RPMI8226 (cell line): ENCODE measurements around the gene KISS1R.

Source experiments
- DNase-seq: peaks from one replicate; pipeline ENCODE4 v3.0.0-alpha.2; 2015

KISS1R gene

DNA sequence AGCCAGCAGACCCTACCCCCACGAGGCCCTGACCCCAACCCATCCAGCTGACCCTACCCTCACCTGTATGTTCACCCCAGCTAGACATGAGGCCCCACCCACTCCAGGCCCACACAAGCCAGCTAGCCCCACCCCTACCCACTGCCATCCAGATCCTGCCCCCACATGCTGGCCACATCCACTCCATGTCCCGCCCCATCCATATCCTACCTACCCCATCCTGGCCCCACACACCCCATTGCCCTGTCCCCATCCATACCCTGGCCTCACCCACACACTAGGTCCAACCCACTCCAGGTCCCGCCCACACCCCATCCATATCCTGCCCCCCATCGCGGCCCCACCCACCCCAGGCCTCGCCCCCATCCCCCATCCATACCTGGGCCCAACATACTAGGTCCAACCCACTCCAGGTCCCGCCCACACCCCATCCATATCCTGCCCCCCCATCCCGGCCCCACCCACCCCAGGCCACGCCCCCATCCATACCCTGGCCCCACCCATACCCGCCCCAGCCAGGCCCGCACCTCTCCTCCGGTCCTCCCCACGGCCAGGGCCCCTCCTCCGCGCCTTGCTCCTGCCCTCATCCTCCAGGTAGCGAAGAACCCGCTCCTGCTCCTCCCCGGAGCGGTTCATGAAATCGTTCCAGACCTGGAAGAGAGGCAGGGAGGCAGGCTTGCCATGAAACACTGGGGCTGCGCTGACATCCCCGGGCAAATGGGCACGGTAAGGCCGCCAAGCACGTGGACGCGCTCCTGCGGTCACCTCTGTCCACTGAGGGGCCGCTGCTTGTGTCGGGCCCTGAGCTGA lies 16.6 kb upstream of the KISS1R start:
- DNase-seq: no peak

DNA sequence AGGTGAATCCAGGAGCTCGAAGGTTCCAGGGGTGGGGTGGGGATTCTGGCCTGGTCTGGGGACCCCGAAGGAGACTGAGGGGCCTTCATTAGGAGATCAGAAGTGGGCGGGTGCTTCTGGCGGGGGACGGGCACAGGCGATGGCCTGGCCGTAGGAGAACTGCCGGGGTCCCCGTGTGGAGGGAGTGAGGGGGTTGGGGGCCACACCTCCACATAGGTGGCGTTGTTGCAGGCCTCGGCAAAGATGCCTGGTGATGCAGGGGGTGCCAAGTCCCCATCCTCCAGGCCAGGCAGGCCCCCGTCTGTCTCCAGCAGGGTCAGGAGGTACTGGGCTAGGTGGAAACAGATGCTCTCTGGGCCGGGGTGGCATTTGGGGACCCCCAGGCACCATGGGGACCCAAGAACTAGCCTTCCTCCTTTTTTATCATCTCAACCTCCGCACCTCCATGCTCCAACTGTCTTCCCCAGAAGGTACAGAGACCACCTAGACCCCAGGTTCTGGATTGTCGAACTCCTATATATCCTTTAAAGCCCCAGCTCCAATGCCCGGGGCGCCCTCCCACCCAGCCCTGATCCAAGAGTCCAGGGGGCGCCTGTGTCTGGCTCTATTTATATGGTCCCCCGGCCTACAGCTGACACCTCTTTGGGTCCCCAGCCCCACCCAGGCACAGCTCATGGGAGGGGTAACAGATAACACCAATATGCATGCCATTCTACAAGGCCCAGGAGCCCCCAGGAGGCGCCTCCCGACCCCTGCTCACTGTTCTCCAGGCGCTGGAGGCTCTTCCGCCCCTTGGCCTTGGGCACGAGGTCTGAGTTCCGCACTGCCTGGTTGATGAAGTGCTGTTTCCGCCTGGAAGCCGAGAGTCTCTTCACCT lies 15.7 kb upstream of the KISS1R start:
- no peak for DNase-seq

DNA sequence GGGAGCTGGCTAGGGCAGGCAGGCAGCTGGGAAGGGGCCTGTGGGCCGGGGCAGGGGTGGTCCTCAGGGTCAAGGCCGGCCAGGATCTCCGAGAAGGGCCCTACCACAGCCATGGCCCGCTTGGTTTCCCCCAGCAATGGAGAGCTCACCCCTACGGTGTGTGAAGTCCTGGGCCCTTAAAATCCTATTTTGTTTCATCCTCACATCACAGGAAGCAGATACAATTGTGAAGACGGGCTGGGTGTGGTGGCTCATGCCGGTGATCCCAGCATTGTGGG lies 15.1 kb upstream of the KISS1R start:
- no peak for DNase-seq

DNA sequence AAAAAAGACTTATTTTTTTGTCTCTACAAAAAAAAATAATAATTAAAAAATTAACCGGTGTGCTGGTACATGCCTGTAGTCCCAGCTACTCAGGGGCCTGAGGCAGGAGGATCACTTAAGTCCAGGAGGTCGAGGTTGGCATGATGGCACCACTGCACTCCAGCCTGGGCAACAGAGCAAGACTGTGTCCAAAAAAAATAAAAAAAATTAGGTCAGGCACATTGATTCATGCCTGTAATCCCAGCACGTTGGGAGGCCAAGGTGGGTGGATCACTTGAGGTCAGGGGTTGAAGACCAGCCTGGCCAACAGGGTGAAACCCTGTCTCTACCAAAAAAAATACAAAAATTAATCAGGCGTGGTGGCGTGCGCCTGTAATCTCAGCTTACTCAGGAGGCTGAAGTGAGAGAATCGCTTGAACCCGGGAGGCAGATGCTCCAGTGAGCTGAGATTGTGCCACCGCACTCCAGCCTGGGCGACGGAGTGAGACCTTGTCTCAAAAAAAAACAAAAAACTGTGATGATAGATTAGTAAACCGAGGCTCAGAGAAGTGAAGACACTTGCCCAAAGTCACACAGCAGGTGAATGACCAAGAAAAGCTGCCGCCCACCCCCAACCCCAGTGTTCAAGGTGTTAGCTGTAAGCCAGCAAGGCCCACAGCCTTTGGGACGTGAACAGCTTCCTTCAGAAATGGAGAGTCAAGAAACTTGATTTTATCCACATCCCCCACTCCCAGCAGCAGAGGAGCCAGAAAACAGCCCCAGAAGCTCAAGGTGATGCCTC lies 14.5 kb upstream of the KISS1R start:
- DNase-seq: no peak

DNA sequence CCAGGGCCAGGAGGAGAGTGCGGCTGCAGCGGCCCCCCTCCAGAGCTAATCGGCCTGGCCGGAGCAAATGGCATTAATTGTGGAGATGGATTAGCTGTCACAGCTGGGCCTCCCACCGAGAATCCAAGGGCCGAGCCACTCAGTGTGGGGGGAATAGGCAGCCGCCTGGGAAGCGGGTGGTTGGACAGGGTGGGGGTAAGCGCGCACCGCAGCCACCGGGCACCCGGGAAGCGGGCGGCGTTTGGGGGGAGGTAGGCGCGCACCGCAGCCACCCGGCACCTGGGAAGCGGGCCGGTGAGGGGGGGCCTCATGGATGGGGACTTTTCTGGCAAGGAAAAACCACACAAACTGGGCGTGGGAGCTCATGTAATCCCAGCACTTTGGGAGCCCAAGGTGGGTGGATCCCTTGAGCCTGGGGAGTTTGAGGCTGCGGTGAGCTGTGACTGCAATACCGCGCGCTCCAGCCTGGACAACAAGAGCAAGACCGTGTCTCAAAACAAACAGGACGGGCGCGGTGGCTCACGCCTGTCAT lies 13.8 kb upstream of the KISS1R start:
- DNase-seq: no peak

DNA sequence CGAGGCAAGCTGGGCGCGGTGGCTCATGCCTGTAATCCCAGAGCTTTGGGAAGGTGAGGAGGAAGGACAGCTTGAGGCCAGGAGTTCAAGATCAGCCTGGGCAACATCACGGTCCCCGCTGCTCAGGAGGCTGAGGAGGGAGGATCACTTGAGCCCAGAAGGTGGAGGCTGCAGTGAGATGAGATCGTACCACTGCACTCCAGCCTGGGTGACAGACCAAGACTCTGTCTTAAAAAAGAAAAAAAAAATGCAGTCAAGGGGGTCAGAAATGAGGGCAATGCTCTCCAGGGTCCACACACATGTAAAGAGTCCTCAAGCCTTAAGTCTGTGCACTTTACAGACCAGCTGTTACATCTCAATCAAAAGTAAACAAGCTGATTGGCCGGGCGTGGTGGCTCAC lies 12.6 kb upstream of the KISS1R start:
- DNase-seq: no peak

DNA sequence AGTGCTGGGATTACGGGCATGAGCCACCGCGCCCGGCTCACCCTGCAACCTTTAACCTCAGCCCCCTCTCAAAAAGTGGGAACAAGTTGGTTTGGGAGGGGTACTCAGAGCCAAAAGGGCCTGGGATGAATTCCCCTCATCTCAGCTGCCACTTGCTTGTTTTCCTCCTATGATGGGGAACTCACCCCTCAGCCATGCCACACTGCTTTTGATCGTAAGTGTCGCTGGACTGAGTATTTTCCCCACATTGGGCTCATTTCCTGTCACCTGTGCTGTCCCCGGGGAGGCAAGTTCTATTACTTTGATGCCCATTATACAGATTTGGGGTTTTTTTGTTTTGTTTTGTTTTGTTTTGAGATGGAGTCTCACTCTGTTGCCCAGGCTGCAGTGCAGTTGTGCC lies 10.7 kb upstream of the KISS1R start:
- DNase-seq: no peak

DNA sequence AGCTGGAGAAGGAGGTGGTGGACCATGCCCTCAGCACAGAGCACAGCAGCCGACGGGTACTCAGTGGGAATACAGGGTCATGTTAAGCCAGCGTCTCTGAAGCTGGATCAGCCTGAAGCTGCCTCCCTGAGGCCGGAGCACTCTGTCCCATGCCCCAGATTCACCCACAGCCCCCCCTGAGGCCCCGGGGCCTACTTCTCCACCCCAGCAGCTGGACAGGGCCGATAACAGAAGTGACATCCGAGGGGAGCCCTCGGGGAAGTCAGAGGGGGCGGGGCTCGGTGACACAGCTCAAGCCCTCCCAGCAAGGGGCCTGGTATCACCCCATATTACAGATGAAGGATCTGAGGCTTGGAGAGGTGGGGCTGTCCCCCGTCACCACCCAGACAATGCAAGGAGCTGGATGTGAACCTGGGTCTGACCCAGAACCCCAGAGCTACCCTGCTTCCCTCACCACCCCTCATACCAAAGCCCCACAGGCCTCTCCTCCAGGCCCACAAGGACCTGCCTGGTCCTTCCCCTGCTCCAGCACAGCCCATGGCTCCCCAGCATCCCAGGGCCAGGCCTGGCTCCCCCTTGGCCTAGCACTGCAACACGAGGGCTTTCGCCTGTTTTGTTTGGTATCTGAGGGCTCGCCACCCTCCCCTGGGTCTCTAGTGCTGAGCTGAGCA lies 9.8 kb upstream of the KISS1R start:
- DNase-seq: no peak

DNA sequence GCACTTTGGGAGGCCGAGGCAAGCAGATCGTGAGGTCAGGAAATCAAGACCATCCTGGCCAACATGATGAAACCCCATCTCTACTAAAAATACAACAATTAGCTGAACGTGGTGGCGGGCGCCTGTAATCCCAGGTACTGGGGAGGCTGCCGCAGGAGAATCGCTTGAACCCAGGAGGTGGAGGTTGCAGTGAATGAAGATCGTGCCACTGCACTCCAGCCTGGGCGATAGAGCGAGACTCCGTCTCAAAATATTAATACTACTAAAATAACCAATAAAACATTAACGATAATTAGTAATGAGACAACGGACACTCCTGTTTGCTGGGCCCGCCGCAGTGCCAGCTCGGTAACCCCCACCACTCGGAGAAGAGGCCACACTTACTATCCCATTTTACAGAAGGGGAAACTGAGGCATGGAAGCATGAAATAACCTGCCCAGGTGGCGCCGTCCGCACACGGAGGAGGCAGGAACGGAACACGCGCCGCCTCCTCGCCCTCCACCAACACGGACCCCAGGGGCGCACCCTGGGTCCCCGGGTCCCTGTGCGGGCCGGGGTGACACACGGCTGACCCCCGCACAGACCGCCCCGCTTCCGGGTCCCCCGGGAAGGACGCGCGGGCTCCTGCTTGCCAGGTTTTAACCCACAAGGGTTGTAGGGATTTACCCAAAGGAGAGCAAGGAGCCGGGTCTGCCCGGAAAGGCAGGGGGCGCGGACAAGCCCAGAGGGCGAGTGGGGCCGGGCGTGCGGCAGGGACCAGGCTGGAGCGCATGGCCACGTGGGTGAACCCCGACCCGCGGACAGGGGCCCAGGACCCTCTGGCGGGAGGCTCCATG lies 5.7 kb upstream of the KISS1R start:
- DNase-seq: no peak

DNA sequence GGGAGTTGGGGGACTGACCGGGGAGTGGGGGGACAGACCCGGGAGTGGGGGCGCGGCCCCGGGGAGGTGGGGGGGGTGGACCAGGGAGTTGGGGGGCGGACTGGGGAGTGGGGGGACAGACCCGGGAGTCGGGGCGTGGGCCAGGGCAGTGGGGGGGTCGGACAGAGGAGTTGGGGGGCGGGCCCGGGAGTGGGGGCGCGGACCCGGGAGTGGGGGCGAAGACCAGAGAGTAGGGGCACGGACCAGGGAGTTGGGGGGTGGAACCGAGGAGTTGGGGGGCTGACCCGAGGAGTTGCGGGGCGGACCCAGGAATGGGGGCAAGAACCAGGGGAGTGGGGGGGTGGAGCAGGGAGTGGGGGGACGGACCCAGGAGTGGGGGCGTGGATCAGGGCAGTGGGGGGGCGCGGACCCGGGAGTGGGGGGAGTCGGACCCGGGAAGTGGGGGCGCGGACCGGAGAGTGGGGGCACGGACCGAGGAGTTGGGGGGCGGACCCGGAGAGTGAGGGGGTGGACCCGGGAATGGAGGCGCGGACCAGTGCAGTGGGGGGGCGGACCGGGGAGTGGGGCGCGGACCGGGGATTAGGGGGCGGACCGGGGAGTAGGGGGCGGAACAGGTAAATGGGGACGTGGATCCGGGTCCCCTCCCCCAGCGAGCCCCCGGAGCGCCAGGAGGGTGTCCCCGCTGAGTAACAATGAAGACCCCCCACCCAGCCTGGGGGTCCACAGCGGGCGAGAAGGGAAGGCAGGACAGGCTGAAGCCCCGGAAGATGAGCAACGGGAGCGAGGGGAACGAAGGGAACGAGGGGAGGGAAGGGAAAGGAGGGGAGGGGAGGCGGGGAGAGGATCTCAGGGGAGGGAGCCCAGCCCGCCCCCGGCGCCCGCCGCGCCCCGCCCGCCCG lies 4.7 kb upstream of the KISS1R start:
- DNase-seq: no peak

DNA sequence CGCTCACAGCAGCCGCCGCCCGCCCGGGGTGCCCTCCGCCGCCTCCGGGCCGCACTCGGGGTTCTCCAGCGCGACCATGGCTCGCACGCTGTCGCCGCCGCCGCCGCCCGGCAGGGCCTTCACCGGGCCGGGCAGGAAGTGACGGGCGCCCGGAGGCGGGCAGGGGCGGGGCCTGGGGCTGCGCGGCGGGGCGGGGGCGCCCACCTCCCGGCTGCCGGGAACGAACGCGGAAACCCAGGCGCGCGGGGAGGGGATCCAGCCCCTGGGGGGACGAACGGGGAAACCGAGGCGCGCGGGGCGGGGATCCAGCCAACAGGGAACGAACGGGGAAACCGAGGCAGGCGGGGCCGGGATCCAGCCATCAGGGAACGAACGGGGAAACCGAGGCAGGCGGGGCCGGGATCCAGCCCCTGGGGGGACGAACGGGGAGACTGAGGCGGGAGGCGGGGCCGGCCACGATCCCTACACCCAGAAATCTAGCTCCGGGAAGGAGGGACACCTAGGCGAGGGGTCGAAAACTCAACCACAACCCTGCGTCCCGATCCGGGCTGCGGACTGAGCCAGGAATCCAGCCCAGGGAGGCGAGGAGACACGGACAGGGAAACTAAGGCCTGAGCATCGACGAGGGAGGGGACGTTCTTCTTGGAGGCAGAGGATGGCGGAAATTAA lies 3.9 kb upstream of the KISS1R start, which contains the start of gene R3HDM4:
R3HDM4 (minus strand) TSS at position 140 of the 669 bp plus-strand sequence; CDS start at position 78, 62 bp downstream.
- peak; percentile 81 for DNase-seq

DNA sequence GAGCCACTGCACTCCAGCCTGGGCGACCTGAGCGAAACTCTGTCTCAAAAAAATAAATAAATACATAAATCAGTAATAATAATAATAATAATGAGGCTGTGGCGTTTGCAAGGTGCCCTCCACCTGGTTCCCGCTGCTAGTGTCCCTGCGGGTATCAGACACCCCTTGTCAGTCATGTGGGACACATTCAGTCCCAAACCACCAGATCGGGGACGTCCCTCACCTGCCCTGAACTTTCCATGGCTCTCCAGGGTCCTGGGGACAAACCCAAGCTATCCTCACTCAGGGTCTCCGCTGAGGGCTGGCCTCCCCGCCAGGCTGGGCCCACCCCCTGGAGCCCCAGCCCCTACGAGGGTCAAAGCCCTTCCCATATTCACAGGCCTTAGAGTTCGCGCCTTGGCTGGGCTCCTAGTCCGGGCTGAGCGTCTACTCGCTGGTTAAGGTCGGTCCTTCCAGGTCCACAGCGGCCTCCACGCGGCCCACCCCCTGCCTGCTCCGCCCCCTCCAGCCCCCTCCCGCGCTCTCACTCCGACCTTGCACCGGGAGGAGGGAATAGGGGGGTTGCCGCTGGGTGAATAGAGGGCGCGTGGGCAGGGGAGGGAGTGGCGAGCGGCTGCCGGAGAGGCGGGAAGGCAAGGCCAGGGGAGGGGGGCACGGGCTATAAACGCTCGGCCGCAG lies 349 bp upstream of the KISS1R start:
- DNase-seq: peak; percentile 81

DNA sequence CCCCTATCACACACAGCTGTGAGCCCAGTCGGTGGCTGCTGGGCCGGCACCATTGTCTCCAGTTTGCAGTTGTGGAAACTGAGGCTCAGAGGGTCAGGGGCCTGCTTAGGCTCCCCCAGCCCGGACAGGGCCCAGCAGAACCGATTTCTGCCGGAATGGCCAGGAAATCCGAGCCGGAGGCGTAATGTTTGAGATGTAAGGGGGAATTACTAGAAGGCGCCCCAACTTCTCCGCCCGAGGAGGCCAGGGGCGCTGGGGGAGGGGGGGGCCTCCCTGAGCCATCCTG lies 962 bp downstream of the KISS1R start:
- no peak for DNase-seq

DNA sequence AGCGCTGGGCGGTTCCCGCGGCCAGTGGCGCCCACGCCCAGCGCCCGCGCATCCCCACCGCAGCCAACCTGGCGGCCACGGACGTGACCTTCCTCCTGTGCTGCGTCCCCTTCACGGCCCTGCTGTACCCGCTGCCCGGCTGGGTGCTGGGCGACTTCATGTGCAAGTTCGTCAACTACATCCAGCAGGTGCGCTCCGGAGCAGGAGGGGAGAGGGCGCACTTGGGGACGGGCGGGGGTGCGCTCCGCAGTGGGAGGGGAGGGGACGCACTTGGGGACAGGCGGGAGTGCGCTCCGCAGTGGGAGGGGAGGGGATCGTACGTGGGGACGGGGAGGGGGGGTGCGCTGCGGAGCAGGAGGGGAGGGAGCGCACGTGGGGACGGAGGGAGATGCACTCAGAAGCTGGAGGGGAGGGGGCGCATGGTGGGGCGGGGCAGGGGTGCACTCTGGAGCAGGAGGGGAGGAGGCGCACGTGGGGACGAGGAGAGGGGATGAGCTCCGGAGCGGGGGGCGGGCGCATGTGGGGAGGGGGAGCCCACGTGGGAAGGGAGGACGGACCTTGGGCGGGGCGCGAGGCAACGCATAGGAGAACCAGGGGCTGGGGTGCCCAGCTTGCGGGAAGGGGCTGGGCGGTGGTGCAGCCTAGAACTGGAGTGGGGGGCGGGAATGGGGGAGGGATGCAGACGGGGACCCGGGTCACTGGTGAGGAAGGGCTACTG lies 1.5 kb downstream of the KISS1R start:
- DNase-seq: peak; percentile 94

DNA sequence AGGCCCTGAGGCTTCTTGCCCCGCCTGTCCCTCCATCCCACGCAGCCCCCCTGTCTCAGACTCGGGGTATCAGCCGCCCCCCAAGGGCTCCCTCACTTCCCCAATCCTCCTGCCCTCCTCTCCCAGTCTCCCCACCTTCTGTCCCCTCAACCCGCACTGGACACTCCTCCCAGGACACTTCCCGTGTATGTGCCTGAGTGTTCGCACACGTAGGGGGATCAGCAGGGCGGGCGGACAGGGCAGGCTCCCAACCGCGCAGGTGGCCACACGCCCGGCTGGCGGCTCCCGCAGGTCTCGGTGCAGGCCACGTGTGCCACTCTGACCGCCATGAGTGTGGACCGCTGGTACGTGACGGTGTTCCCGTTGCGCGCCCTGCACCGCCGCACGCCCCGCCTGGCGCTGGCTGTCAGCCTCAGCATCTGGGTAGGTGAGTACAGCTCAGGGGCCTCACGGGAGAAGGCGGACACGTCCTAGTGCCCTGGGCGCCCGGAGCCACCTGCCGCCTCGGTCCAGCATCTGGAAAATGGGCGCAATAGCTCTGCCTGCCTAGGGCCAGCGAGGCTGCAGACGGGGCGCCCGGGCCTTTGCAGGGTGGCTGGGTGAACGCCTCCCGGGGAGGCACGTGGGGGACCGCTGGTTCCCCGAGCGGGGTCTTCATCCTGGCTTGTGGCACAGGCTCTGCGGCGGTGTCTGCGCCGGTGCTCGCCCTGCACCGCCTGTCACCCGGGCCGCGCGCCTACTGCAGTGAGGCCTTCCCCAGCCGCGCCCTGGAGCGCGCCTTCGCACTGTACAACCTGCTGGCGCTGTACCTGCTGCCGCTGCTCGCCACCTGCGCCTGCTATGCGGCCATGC lies 2.3 kb downstream of the KISS1R start:
- DNase-seq: peak; percentile 85

DNA sequence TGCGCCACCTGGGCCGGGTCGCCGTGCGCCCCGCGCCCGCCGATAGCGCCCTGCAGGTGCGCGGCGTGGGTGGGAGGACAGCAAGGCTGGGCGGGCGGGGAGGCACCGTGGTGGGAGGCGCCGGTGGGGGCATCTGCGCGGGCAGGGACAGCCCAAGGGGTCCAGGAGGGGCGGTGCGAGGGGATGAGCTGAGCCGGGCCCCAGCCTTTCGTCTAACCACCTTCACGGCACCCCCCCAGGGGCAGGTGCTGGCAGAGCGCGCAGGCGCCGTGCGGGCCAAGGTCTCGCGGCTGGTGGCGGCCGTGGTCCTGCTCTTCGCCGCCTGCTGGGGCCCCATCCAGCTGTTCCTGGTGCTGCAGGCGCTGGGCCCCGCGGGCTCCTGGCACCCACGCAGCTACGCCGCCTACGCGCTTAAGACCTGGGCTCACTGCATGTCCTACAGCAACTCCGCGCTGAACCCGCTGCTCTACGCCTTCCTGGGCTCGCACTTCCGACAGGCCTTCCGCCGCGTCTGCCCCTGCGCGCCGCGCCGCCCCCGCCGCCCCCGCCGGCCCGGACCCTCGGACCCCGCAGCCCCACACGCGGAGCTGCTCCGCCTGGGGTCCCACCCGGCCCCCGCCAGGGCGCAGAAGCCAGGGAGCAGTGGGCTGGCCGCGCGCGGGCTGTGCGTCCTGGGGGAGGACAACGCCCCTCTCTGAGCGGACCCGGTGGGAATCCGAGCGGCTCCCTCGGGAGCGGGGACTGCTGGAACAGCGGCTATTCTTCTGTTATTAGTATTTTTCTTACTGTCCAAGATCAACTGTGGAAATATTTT lies 3.1 kb downstream of the KISS1R start:
- DNase-seq: peak; percentile 92

DNA sequence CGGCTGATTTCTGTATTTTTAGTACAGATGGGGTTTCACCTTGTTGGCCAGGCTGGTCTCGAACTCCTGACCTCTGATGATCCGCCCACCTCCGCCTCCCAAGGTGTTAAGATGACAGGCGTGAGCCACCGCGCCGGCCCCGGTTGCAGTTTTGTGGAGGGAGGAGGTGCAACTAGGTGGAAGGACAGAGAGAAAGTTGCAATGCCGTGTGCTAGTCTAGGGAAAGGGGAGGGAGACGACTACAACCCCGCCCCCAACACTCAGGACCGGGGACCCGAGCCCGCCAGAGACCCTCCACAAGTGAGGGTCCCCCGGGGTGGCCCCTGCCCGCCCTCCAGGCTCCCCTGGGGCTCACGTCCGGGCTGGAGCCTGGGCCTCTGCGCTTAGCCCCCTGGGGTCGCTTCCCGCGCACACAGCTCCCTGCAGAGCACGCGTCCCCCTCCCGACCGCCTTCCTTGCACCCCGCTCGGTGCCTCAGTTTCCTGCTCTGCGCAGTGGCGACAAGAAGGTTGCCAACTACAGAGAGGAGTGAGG lies 7.5 kb downstream of the KISS1R start:
- DNase-seq: peak; percentile 84
